GM20000 (cell line): ENCODE measurements around the gene LRRC26.

Experiments
- DNase-seq: peaks from one replicate; pipeline ENCODE4 v3.0.0; 2012; ENCODE audit warnings: low spot score
- CTCF ChIP-seq: IDR thresholded peaks from 2 replicates; pipeline ENCODE4 v1.5.1; 2012; ENCODE audit warnings: mild to moderate bottlenecking, control low read depth; ENCODE audit errors: extremely low read depth, missing control alignments

Gene LRRC26

DNA sequence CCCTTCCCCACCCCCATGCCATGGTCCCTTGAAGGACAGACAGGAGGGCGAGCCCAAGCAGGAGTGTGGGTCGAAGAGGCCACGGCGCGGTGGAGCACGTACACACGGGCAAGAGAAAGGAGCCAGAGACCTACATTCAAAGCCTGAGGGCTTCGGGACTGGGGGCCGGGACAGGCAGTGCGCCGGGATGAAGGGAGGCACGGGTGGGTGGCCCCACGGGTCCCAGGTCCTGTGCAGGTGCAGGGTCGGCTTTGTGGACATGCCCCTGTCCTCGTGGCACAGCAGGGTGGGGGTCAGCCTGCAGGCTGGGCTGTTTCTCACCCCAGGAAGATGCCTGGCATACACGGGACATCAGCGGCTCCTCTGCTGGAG lies 9.8 kb downstream of the LRRC26 start:
- no peak for DNase-seq
- TF ChIP-seq CTCF, result no peak

DNA sequence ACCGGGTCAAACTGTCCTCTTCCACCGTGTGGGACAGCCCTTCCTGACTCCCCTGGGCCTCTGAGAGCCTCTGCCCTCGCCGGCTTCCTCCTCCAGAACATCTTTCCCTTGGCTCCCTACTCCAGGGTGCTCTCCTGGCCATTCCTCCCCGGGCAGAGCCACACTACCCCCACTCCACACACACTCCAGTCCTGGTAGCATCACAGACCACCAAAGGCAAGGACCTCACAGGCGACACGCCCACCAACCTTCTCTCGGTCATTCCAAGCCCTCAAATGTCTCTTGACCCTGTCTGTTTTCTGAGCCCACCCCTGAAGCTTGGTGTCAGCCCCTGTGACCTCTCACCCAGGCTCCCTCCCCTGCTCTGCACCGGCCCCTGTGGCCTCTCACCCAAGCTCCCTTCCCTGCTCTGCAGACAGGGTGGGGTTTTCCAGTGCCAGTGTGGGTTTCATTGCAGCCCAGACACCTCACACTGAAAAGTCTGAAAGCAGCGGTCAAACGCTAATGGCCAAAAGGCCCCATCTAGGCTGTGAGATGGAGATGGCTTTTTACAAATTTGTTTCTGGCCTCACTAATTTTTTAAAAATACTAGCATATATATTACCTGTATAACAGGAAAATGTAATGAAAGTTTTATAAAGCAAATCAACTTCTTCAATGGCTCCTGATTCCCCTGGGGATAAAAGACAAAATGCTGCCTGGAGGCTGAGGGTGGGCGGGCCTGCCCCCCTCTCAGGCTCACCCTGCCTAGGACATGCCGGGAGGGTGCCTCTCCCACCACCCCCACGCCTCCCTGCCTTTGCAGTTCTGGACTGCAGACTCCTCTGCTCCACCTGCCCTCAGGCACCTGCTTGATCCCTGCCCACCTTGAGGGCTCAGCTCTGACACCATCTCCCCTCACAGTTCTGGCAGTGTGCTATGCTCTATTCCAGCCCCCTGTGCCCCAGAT lies 10.5 kb downstream of the LRRC26 start:
- TF ChIP-seq CTCF, result no peak
- DNase-seq, result no peak

- no peak for DNase-seq
- TF ChIP-seq CTCF, result no peak
Measured at GRCh38 chr9:137158625-137159024, 11.2 kb downstream of the LRRC26 start.

GRCh38 chr9:137157618-137158415 lies 12.0 kb downstream of the LRRC26 start:
- TF ChIP-seq CTCF, result no peak
- DNase-seq, result no peak

DNA sequence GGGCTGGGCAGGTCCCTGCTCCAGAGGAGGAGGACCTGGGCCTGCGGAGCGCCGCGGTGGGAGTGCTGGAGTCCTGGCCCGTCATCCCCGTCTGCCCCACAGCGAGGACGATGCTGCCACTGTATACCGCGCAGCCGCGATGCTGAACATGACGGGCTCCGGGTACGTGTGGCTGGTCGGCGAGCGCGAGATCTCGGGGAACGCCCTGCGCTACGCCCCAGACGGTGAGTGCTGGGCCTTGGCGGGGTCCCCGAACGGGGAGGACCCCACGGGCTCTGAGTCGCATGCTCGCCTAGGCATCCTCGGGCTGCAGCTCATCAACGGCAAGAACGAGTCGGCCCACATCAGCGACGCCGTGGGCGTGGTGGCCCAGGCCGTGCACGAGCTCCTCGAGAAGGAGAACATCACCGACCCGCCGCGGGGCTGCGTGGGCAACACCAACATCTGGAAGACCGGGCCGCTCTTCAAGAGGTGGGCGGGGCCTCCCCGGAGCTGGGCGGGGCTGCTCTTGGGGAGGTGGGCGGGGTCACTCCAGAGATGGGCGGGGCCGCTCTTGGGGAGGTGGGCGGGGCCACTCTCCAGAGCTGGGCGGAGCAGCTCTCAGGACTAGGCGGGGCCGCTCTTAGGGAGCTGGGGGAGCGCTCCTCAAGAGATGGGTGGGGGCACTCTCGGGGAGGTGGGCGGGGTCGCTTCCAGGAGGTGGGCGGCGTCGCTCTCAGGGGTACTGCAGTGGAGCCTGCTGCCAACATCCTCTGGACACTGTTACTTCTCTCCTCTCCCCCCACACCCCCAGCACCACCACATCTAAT lies 13.1 kb downstream of the LRRC26 start:
- DNase-seq, result peak; percentile 87
- TF ChIP-seq CTCF, result no peak

- no peak for TF ChIP-seq CTCF
- no peak for DNase-seq
Measured at GRCh38 chr9:137152844-137153405, 16.9 kb downstream of the LRRC26 start.
